Measurements from ENCODE around the gene GRN. TPM values are rescaled to one million over a fixed set of nuclear protein-coding genes. Genes with fewer than 3 reads are reported as not detected.
"Not testable (repeated sequence)": the region's sequence is repeated elsewhere in the genome, so short reads cannot be mapped to it uniquely, and the experiment has no call there.

GRN gene
- polyA plus RNA-seq, 2 of the 4 experiments (the other 2 are of a cell fraction) = 111 to 197 TPM

DNA sequence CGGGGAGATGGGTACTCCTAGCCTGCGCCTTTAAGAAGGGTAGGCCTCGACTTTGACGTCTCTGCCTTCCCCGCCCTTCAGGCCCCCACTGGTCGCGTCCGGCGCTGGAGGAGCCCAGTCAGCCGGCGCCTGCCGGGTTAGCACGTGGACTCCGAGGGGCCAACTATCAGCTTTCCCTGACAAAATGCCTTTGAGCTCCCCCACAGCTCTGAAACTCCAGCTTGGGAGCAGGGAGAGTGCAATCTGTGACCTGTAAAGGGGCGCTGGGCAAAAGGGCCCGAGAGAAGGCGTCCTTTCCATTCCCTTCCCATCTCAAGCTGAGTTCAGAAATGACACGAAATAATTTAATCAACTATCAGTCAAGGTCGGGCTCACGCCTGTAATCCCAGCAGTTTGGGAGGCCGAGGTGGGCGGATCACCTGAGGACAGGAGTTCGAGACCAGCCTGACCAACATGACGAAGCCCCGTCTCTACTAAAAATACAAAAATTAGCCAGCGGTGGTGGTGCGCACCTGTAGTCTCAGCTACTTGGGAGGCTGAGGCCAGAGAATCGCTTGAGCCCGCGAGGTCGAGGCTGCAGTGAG, 18.1 kb upstream of the GRN start (continued):
- TF ChIP-seq SMC3 (IDR thresholded peaks at IDR 0.05) = peak; percentile 32; the same call in 1 of the 3 replicates
- TF ChIP-seq ZC3H11A (IDR thresholded peaks at IDR 0.05) = no peak
- no peak for TF ChIP-seq KDM5A (IDR thresholded peaks at IDR 0.05)
- no peak for TF ChIP-seq JUNB (IDR thresholded peaks at IDR 0.05)
- TF ChIP-seq FOXS1 (CRISPR knock-in tag; IDR thresholded peaks at IDR 0.05) = no peak
- no peak for TF ChIP-seq FOSL2 (IDR thresholded peaks at IDR 0.05)
- no peak for TF ChIP-seq FOSL2 (CRISPR knock-in tag; IDR thresholded peaks at IDR 0.05)
- no peak for TF ChIP-seq RCOR1 (IDR thresholded peaks at IDR 0.05; ENCODE audit: low read depth, low read length)
- no peak for TF ChIP-seq HEYL (CRISPR knock-in tag; IDR thresholded peaks at IDR 0.05)
- TF ChIP-seq RNF2 (IDR thresholded peaks at IDR 0.05; ENCODE audit: borderline replicate concordance, low read depth) = no peak
- peak; percentile 92 for TF ChIP-seq MYC (IDR thresholded peaks at IDR 0.05; ENCODE audit: borderline replicate concordance, low read length)

DNA sequence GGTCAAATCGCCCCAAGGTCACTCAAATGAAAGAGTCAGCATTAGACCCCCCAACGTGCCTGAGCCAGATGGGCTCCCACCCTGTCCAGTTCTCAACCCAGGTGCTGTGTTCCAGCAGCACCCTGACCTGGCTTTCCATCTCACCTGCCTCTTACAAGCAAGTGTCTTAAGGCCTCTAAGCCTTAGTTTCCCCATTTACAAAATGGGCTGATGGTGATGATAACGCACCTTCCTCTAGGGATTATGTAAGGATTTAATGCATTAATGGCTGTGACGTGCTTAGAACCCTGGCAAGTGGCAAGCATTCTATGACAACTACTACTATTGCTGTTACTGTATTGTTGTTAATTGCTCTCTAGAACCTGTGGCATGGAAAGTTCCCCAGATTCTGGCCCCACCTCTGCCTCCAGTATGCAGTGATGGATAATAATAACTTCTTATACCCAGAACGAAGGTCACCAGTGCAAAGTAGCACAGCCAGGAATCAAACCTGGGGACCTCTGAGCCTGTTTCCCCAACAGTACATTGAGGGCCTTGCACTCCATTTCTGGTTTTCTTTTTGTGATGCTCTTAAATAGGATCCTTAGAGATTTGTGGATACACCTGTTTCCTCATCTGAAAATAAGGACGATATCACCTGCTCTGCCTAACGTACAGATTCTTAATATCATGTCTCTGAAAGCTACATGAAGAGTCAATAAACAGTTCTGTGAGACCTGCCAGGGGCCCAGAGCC, 17.2 kb upstream of the GRN start:
- Histone ChIP-seq H3K4me2 (no peak overlapping the region), H3K9me3 (no peaks in the 10 kb centered on the region), H3K4me3 (no peak overlapping the region), H3K4me1 (peaks cover 21% of the 10 kb centered on the region), H3K27ac (no peak overlapping the region)
- no peak for ATAC-seq
- no peak for DNase-seq (ENCODE audit: low read depth in 1 of 2, low spot score in 1 of 2)
- TF ChIP-seq KDM1A (IDR thresholded peaks at IDR 0.05; ENCODE audit: low read depth) = peak; percentile 63; the same call in 1 of the 2 replicates
- no peak for TF ChIP-seq JUN (IDR thresholded peaks at IDR 0.05)
- CTCF ChIA-PET = interaction anchor here (0.9 to 14.1 kb wide), 11 partner anchors 10 to 125 kb away, joined by 3 to 327 read pairs (median 5); partner anchors contain the start of gene GRN
- FAIRE-seq = no peak
- POLR2A ChIA-PET = interaction anchor here (1.0 to 1.3 kb wide), 2 partner anchors 24 to 127 kb away, joined by 3 read pairs; no protein-coding TSS in a partner anchor
- 82% methylated on average over 7 of the region's 7 CpGs for whole genome bisulfite sequencing (ENCODE audit: missing lambda C conversion rate)

DNA sequence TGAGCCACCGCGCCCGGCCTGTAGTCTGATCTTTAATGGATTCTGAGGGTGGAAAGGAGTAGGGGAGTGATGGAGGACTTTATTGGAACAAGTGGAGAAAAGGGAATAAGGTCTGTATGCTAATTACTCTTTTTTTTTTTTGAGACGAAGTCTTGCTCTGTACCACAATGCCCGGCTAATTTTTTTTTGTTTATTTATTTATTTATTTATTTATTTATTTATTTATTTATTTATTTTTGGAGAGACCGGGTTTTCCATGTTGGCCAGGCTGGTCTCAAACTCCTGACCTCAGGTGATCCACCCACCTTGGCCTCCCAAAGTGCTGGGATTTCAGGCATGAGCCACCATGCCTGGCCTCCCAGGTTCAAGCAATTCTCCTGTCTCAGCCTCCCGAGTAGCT, 15.6 kb upstream of the GRN start:
- DNase-seq (ENCODE audit: low read depth in 1 of 2, low spot score in 1 of 2); ATAC-seq; H3K4me2 ChIP-seq; FAIRE-seq; H3K27ac ChIP-seq; H3K9me3 ChIP-seq; POLR2A ChIA-PET; H3K4me3 ChIP-seq: not testable (repeated sequence)
- 87% methylated on average over 7 of the region's 7 CpGs for WGBS (ENCODE audit: missing lambda C conversion rate)
- H3K4me1 ChIP-seq = peaks cover 14% of the 10 kb centered on the region
- peak; percentile 56 for TF ChIP-seq ZC3H11A (IDR thresholded peaks at IDR 0.05)
- CTCF ChIA-PET = interaction anchor here (0.6 to 13.6 kb wide), 11 partner anchors 11 to 308 kb away, joined by 3 to 327 read pairs (median 5); partner anchors contain the start of genes FAM171A2 and GRN

DNA sequence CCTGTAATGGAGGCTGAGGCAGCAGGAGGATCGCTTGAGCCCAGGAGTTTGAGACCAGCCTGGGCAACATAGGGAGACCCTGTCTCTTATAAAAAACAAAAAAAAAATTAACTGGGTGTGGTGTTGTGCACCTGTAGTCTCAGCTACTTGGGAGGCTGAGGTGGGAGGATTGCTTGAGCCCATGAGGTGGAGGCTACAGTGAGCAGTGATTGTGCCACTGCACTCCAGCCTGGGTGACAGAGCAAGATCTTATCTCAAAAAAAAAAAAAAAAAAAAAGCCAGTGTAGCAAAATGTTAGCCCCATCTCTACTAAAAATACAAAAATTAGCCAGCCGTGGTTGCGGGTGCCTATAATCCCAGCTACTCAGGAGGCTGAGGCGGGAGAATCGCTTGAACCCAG, 14.8 kb upstream of the GRN start:
- H3K27ac ChIP-seq; H3K4me3 ChIP-seq; H3K9me3 ChIP-seq; DNase-seq (ENCODE audit: low read depth in 1 of 2, low spot score in 1 of 2); H3K4me2 ChIP-seq; ATAC-seq; FAIRE-seq: not testable (repeated sequence)
- CTCF ChIA-PET = interaction anchor here (0.6 to 13.6 kb wide), 37 partner anchors 12 to 344 kb away, joined by 3 to 327 read pairs (median 4); partner anchors contain the start of genes FAM171A2, GRN, RUNDC3A and TMUB2
- POLR2A ChIA-PET = interaction anchor here (0.6 to 1.5 kb wide), 2 partner anchors 15 kb away, joined by 4 read pairs; partner anchors contain the start of gene GRN
- peaks cover 14% of the 10 kb centered on the region for H3K4me1 ChIP-seq
- WGBS (ENCODE audit: missing lambda C conversion rate) = 81% methylated on average over 5 of the region's 5 CpGs

DNA sequence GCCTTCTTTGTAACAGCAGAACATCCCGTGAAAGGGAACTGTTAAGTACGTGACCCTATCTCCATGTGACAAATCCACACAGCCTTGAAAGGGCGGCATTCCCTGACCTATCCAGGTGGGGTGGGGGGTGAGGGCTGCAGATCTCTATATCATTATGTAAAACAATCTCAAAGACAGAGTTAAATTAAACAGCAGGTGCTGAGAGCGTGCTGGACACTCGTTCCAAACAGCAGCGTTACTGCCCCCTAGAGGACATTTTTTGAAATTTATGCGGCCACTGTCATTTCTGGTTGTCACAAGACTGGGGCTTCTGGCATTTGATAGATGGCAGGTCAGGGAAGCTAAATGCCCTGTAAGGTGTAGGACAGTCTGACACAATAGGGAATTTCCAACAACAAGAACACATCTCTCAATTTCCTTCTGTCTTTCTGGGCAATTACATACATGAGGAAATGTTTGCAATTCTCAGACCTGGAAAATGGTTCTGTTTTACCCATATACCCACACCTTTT, 13.8 kb upstream of the GRN start:
- peak overlapping the region; percentile 58 for H3K4me2 ChIP-seq
- 0 out of 2 replicates have a peak, but pooled peaks have one; percentile 36 for TF ChIP-seq MYC (IDR thresholded peaks at IDR 0.05; ENCODE audit: borderline replicate concordance, low read length)
- 0 out of 2 replicates have a peak, but pooled peaks have one; percentile 21 for TF ChIP-seq RFX5 (IDR thresholded peaks at IDR 0.05)
- TF ChIP-seq, protein P1, sequence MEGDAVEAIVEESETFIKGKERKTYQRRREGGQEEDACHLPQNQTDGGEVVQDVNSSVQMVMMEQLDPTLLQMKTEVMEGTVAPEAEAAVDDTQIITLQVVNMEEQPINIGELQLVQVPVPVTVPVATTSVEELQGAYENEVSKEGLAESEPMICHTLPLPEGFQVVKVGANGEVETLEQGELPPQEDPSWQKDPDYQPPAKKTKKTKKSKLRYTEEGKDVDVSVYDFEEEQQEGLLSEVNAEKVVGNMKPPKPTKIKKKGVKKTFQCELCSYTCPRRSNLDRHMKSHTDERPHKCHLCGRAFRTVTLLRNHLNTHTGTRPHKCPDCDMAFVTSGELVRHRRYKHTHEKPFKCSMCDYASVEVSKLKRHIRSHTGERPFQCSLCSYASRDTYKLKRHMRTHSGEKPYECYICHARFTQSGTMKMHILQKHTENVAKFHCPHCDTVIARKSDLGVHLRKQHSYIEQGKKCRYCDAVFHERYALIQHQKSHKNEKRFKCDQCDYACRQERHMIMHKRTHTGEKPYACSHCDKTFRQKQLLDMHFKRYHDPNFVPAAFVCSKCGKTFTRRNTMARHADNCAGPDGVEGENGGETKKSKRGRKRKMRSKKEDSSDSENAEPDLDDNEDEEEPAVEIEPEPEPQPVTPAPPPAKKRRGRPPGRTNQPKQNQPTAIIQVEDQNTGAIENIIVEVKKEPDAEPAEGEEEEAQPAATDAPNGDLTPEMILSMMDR (IDR thresholded peaks at IDR 0.05) = peak; percentile 96
- TF ChIP-seq HOXB5 (CRISPR knock-in tag; IDR thresholded peaks at IDR 0.05) = peak; percentile 72
- peak; percentile 65 for TF ChIP-seq SMC3 (IDR thresholded peaks at IDR 0.05)
- peak; percentile 74 to 86 for TF ChIP-seq RAD21 (conservative IDR thresholded peaks at IDR 0.05 in 1 of 2, IDR thresholded peaks at IDR 0.05 in 1 of 2)
- TF ChIP-seq MAFK (IDR thresholded peaks at IDR 0.05; ENCODE audit: partially characterized antibody) = no peak
- no peak for TF ChIP-seq KDM1A (IDR thresholded peaks at IDR 0.05; ENCODE audit: low read depth)
- TF ChIP-seq SREBF2 (IDR thresholded peaks at IDR 0.05) = no peak
- TF ChIP-seq, protein P2, sequence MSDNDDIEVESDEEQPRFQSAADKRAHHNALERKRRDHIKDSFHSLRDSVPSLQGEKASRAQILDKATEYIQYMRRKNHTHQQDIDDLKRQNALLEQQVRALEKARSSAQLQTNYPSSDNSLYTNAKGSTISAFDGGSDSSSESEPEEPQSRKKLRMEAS (IDR thresholded peaks at IDR 0.05) = peak; percentile 57; the same call in 1 of the 2 replicates
- 6% methylated on average over 7 of the region's 7 CpGs for WGBS (ENCODE audit: missing lambda C conversion rate)
- CTCF ChIA-PET = interaction anchor here (0.6 to 13.6 kb wide), 65 partner anchors 13 to 860 kb away, joined by 3 to 327 read pairs (median 4); partner anchors contain the start of genes ASB16, ATXN7L3, FAM171A2 and GRN
- H3K27ac ChIP-seq = no peak overlapping the region
- DNase-seq (ENCODE audit: low read depth in 1 of 2, low spot score in 1 of 2) (peak; percentile 84), ATAC-seq (peak; percentile 52 to 57), FAIRE-seq (no peak)
- no peaks in the 10 kb centered on the region for H3K9me3 ChIP-seq
- H3K4me1 ChIP-seq = peaks cover 8% of the 10 kb centered on the region
- POLR2A ChIA-PET = interaction anchor here (0.6 to 1.5 kb wide), 4 partner anchors 14 to 117 kb away, joined by 3 to 5 read pairs (median 4); partner anchors contain the start of genes GRN and UBTF
- H3K4me3 ChIP-seq = no peak overlapping the region

Data from A549 (cell line).